H9 (cell line): ENCODE measurements around the gene SLC34A3. TPM values are rescaled to one million over a fixed set of nuclear protein-coding genes. Genes with fewer than 3 reads are reported as not detected.

Experiments
- DNase-seq: peaks from one replicate; pipeline ENCODE4 v3.0.0-alpha.2; 2017
- H2AFZ ChIP-seq: one replicate; pipeline ENCODE4 v1.6.1; 2013; ENCODE audit warnings: mild to moderate bottlenecking, low read length, control low read depth, moderate library complexity
- H2AK5ac ChIP-seq: 2 replicates; pipeline ENCODE4 v1.6.1; 2013; ENCODE audit warnings: low read length, control low read depth, mixed read lengths; ENCODE audit not compliant: insufficient read length
- H2BK120ac ChIP-seq: one replicate; pipeline ENCODE4 v1.6.1; 2013; ENCODE audit warnings: low read depth, mild to moderate bottlenecking, low read length, control low read depth, inconsistent platforms; ENCODE audit not compliant: poor library complexity, severe bottlenecking
- H2BK12ac ChIP-seq: 2 replicates; pipeline ENCODE4 v1.6.1; 2013; ENCODE audit warnings: low read length, control low read depth, mixed read lengths, low read depth; ENCODE audit not compliant: insufficient read length
- H2BK15ac ChIP-seq: 2 replicates; pipeline ENCODE4 v1.6.1; 2013; ENCODE audit warnings: low read depth, low read length, control low read depth
- H2BK20ac ChIP-seq: one replicate; pipeline ENCODE4 v1.6.1; 2013; ENCODE audit warnings: low read depth, mild to moderate bottlenecking, low read length, control low read depth, inconsistent platforms; ENCODE audit not compliant: poor library complexity, severe bottlenecking
- H2BK5ac ChIP-seq: 2 replicates; pipeline ENCODE4 v1.6.1; 2013; ENCODE audit warnings: low read length, control low read depth, mixed read lengths; ENCODE audit not compliant: insufficient read length
- H3K14ac ChIP-seq: 2 replicates; pipeline ENCODE4 v1.6.1; 2013; ENCODE audit warnings: low read length, control low read depth; ENCODE audit not compliant: insufficient read depth
- H3K18ac ChIP-seq: 2 replicates; pipeline ENCODE4 v1.6.1; 2013; ENCODE audit warnings: low read depth, mild to moderate bottlenecking, mixed read lengths, low read length, control low read depth; ENCODE audit not compliant: insufficient read length
- H3K23ac ChIP-seq: 2 replicates; pipeline ENCODE4 v1.6.1; 2013; ENCODE audit warnings: low read length, control low read depth, mixed read lengths, low read depth; ENCODE audit not compliant: insufficient read length
- H3K23me2 ChIP-seq: 2 replicates; pipeline ENCODE4 v1.6.1; 2013; ENCODE audit warnings: low read depth, mild to moderate bottlenecking, mixed read lengths, low read length, control low read depth; ENCODE audit not compliant: insufficient read length, poor library complexity, severe bottlenecking
- H3K27ac ChIP-seq: 2 replicates; pipeline ENCODE4 v1.5.1; 2013; ENCODE audit warnings: low read length, control low read depth, mixed read lengths, low read depth; ENCODE audit not compliant: insufficient read length
- H3K27me3 ChIP-seq: 2 replicates; pipeline ENCODE4 v1.6.1; 2013; ENCODE audit warnings: low read length, control low read depth, inconsistent platforms; ENCODE audit not compliant: insufficient read depth
- H3K4ac ChIP-seq: 2 replicates; pipeline ENCODE4 v1.6.1; 2013; ENCODE audit warnings: low read depth, mild to moderate bottlenecking, control low read depth, inconsistent platforms, low read length, moderate library complexity
- H3K4me1 ChIP-seq: 2 replicates; pipeline ENCODE4 v1.6.1; 2013; ENCODE audit warnings: low read length, control low read depth, inconsistent platforms; ENCODE audit not compliant: insufficient read depth
- H3K4me2 ChIP-seq: 2 replicates; pipeline ENCODE4 v1.6.1; 2013; ENCODE audit warnings: low read length, control low read depth, mixed read lengths; ENCODE audit not compliant: insufficient read length, insufficient read depth
- H3K56ac ChIP-seq: 2 replicates; pipeline ENCODE4 v1.6.1; 2013; ENCODE audit warnings: low read depth, mild to moderate bottlenecking, mixed read lengths, low read length, control low read depth; ENCODE audit not compliant: insufficient read length
- H3K79me1 ChIP-seq: 2 replicates; pipeline ENCODE4 v1.6.1; 2013; ENCODE audit warnings: low read depth, mild to moderate bottlenecking, moderate library complexity, low read length, control low read depth, inconsistent platforms; ENCODE audit not compliant: insufficient read depth, poor library complexity, severe bottlenecking
- H3K79me2 ChIP-seq: 2 replicates; pipeline ENCODE4 v1.6.1; 2013; ENCODE audit warnings: low read length, control low read depth, inconsistent platforms; ENCODE audit not compliant: insufficient read depth
- H3K9ac ChIP-seq: 2 replicates; pipeline ENCODE4 v1.6.1; 2013; ENCODE audit warnings: low read length, control low read depth, mixed read lengths; ENCODE audit not compliant: insufficient read length; ENCODE audit errors: extremely low read depth
- H3K9me3 ChIP-seq: one replicate; pipeline ENCODE4 v1.6.1; 2013; ENCODE audit warnings: low read depth, low read length, inconsistent platforms; ENCODE audit not compliant: control insufficient read depth
- H3T11ph ChIP-seq: one replicate; pipeline ENCODE4 v1.6.1; 2013; ENCODE audit warnings: mild to moderate bottlenecking, low read length, control low read depth, inconsistent platforms
- H4K20me1 ChIP-seq: one replicate; pipeline ENCODE4 v1.6.1; 2013; ENCODE audit not compliant: control insufficient read depth, insufficient read length, insufficient read depth
- H4K5ac ChIP-seq: 2 replicates; pipeline ENCODE4 v1.6.1; 2013; ENCODE audit warnings: low read depth, mild to moderate bottlenecking, mixed read lengths, low read length, control low read depth; ENCODE audit not compliant: insufficient read length
- H4K8ac ChIP-seq: replicated peaks from 2 replicates; pipeline ENCODE4 v1.6.1; 2013; ENCODE audit warnings: low read length, control low read depth, mixed read lengths, low read depth; ENCODE audit not compliant: insufficient read length
- H4K91ac ChIP-seq: 2 replicates; pipeline ENCODE4 v1.6.1; 2013; ENCODE audit warnings: low read depth, mild to moderate bottlenecking, moderate library complexity, mixed read lengths, low read length, control low read depth; ENCODE audit not compliant: insufficient read length
- H3K27ac Mint-ChIP-seq, 3 experiments: 2 replicates in 2 of 3; 3 replicates in 1 of 3; pipeline ENCODE4 v1.8.0; 2020 to 2021; ENCODE audit warnings: mixed read lengths in 3 of 3, mild to moderate bottlenecking in 1 of 3, moderate library complexity in 1 of 3
- H3K27me3 Mint-ChIP-seq: 2 replicates; pipeline ENCODE4 v1.8.0; 2021; ENCODE audit warnings: low read depth, mild to moderate bottlenecking, moderate library complexity, mixed read lengths
- H3K36me3 Mint-ChIP-seq, 3 experiments: 2 replicates in 2 of 3; 3 replicates in 1 of 3; pipeline ENCODE4 v1.8.0; 2020 to 2021; ENCODE audit warnings: low read depth in 3 of 3, mixed read lengths in 3 of 3; ENCODE audit not compliant: insufficient read depth in 1 of 3
- H3K4me1 Mint-ChIP-seq, 2 experiments: 2 replicates each; pipeline ENCODE4 v1.8.0; 2020; ENCODE audit warnings: mixed read lengths in 2 of 2
- H3K4me3 Mint-ChIP-seq, 2 experiments: 2 replicates in 1 of 2; 3 replicates in 1 of 2; pipeline ENCODE4 v1.8.0; 2020 to 2021; ENCODE audit warnings: mild to moderate bottlenecking in 2 of 2, mixed read lengths in 2 of 2, moderate library complexity in 1 of 2
- H3K9me3 Mint-ChIP-seq, 2 experiments: 2 replicates in 1 of 2; 3 replicates in 1 of 2; pipeline ENCODE4 v1.8.0; 2020; ENCODE audit warnings: mild to moderate bottlenecking in 2 of 2, mixed read lengths in 2 of 2, moderate library complexity in 1 of 2
- WGBS: extraction: QIAGEN DNeasy Blood & Tissue Kit; methylation state at CpG from one replicate; pipeline ENCODE4 v1.1.7; 2013; ENCODE audit warnings: missing lambda C conversion rate, low lambda C conversion rate, mixed read lengths; ENCODE audit not compliant: insufficient read length; ENCODE audit errors: extremely low coverage; 5-methylcytosine and 5-hydroxymethylcytosine counted together
- total RNA-seq: library from RNA; stranded (reverse); gene quantifications from 2 replicates; pipeline ENCODE4 v1.2.1, GENCODE V29; 2021
- TF ChIP-seq, protein P1 (sequence below): fragments of 200-600 bp; sonication (generic); conservative IDR thresholded peaks from 3 replicates; pipeline ENCODE4 v1.8.0; 2021; ENCODE audit warnings: antibody characterized with exemption, mild to moderate bottlenecking

The SLC34A3 gene
- total RNA-seq, 1 experiment from 2014 or later, result not detected

GRCh38 chr9:137278721-137279711 is 48.3 kb downstream of the SLC34A3 start:
- H3K4me3 Mint-ChIP-seq, result no peak overlapping the region
- TF ChIP-seq, protein P1, sequence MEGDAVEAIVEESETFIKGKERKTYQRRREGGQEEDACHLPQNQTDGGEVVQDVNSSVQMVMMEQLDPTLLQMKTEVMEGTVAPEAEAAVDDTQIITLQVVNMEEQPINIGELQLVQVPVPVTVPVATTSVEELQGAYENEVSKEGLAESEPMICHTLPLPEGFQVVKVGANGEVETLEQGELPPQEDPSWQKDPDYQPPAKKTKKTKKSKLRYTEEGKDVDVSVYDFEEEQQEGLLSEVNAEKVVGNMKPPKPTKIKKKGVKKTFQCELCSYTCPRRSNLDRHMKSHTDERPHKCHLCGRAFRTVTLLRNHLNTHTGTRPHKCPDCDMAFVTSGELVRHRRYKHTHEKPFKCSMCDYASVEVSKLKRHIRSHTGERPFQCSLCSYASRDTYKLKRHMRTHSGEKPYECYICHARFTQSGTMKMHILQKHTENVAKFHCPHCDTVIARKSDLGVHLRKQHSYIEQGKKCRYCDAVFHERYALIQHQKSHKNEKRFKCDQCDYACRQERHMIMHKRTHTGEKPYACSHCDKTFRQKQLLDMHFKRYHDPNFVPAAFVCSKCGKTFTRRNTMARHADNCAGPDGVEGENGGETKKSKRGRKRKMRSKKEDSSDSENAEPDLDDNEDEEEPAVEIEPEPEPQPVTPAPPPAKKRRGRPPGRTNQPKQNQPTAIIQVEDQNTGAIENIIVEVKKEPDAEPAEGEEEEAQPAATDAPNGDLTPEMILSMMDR, result no peak
- H3K36me3 Mint-ChIP-seq, result peaks cover 0 to 1% (median 0%) of the 10 kb centered on the region in 3 experiments; a peak in 2 of 7 replicates
- Histone ChIP-seq H4K20me1 (no peaks in the 10 kb centered on the region), H3K23me2 (peaks cover 12% of the 10 kb centered on the region), H2AK5ac (no peak overlapping the region), H3T11ph (no peak overlapping the region), H3K23ac (no peak overlapping the region), H3K27me3 (no peaks in the 10 kb centered on the region), H3K4ac (no peak overlapping the region), H3K79me2 (no peaks in the 10 kb centered on the region), H3K4me1 (no peaks in the 10 kb centered on the region), H3K18ac (no peak overlapping the region), H4K8ac (no peak overlapping the region), H3K79me1 (no peaks in the 10 kb centered on the region), H2AFZ (no peak overlapping the region), H2BK12ac (no peak overlapping the region), H3K9me3 (no peaks in the 10 kb centered on the region), H3K14ac (no peak overlapping the region), H3K4me2 (no peak overlapping the region), H4K91ac (no peak overlapping the region), H3K9ac (no peak overlapping the region), H2BK15ac (no peak overlapping the region), H2BK5ac (no peak overlapping the region), H4K5ac (no peak overlapping the region), H2BK20ac (no peak overlapping the region), H2BK120ac (no peak overlapping the region), H3K56ac (no peak overlapping the region), H3K27ac (no peak overlapping the region)
- peak; percentile 42 for DNase-seq
- no peaks in the 10 kb centered on the region for H3K9me3 Mint-ChIP-seq
- H3K4me1 Mint-ChIP-seq, result peaks cover 20 to 28% of the 10 kb centered on the region in 2 experiments
- no peak overlapping the region for H3K27ac Mint-ChIP-seq
- peaks cover 14% of the 10 kb centered on the region for H3K27me3 Mint-ChIP-seq
- no CpG with 5 or more reads among the region's 139 CpGs for WGBS
